H1 (cell line): ENCODE measurements around the gene ASTN2. TPM values are rescaled to one million over a fixed set of nuclear protein-coding genes. Genes with fewer than 3 reads are reported as not detected.

Source experiments
- CTCF ChIA-PET: fragments of 300-600 bp; sonication (Branson Sonifier 250); formaldehyde crosslinking; loops from one replicate; lab custom pipeline; 2021; ENCODE audit not compliant: partially characterized antibody; lab: Charles Lee
- POLR2A ChIA-PET: fragments of 300-600 bp; sonication (Branson Sonifier 250); formaldehyde crosslinking; loops from one replicate; lab custom pipeline; 2021; ENCODE audit warnings: inconsistent platforms; ENCODE audit not compliant: partially characterized antibody; lab: Charles Lee
- DNase-seq, 2 experiments: peaks; one replicate each; pipeline versions ENCODE4 v3.0.0 to v3.0.0-alpha.2; 2010 to 2022; ENCODE audit warnings: low spot score in 2 of 2, low read depth in 1 of 2, mixed read lengths in 1 of 2
- FAIRE-seq: peaks from 2 replicates; lab custom pipeline; 2011; peaks lifted over from hg19 to GRCh38; lab: Jason Lieb, UNC
- H2AFZ ChIP-seq: 2 replicates; pipeline ENCODE4 v1.8.1; 2012; ENCODE audit warnings: low read length, inconsistent platforms
- H2AK5ac ChIP-seq: 2 replicates; pipeline ENCODE4 v1.6.1; 2013; ENCODE audit warnings: low read depth, low read length
- H2BK120ac ChIP-seq: replicated peaks from 2 replicates; pipeline ENCODE3; 2013; ENCODE audit warnings: low read depth, low read length, inconsistent platforms
- H2BK12ac ChIP-seq: 2 replicates; pipeline ENCODE4 v1.6.1; 2013; ENCODE audit warnings: low read depth, low read length
- H2BK15ac ChIP-seq: 2 replicates; pipeline ENCODE4 v1.6.1; 2013; ENCODE audit warnings: low read length
- H2BK20ac ChIP-seq: 2 replicates; pipeline ENCODE4 v1.6.1; 2013; ENCODE audit warnings: low read length
- H2BK5ac ChIP-seq: 2 replicates; pipeline ENCODE4 v1.6.1; 2013; ENCODE audit warnings: low read depth, low read length
- H3K14ac ChIP-seq: 2 replicates; pipeline ENCODE4 v1.6.1; 2013; ENCODE audit warnings: inconsistent platforms; ENCODE audit not compliant: insufficient read length
- H3K18ac ChIP-seq: 2 replicates; pipeline ENCODE4 v1.6.1; 2013; ENCODE audit warnings: low read length; ENCODE audit errors: extremely low read depth
- H3K23ac ChIP-seq: 2 replicates; pipeline ENCODE4 v1.6.1; 2013; ENCODE audit warnings: inconsistent platforms; ENCODE audit not compliant: insufficient read length
- H3K23me2 ChIP-seq: 2 replicates; pipeline ENCODE4 v1.6.1; 2013; ENCODE audit warnings: low read depth, low read length
- H3K27ac ChIP-seq: 2 replicates; pipeline ENCODE4 v1.6.1; 2011; ENCODE audit warnings: low read depth, low read length, inconsistent platforms
- H3K27me3 ChIP-seq, 4 experiments: replicated peaks in 1 of 4; 1 replicate in 1 of 4; 2 replicates in 3 of 4; pipeline versions ENCODE4 v1.6.1 to v1.8.1; 2011 to 2013; ENCODE audit warnings: low read length in 3 of 4, mild to moderate bottlenecking in 3 of 4, inconsistent platforms in 2 of 4, mixed read lengths in 2 of 4, moderate library complexity in 1 of 4; ENCODE audit not compliant: control insufficient read depth in 3 of 4, insufficient read depth in 3 of 4; ENCODE audit errors: extremely low read depth in 1 of 4
- H3K36me3 ChIP-seq, 4 experiments: 2 replicates each; pipeline versions ENCODE4 v1.6.1 to v1.8.1; 2011 to 2013; ENCODE audit warnings: mild to moderate bottlenecking in 4 of 4, low read length in 3 of 4, moderate library complexity in 2 of 4, control low read depth in 1 of 4, inconsistent platforms in 1 of 4; ENCODE audit not compliant: insufficient read depth in 4 of 4, control insufficient read depth in 2 of 4
- H3K4ac ChIP-seq: replicated peaks from 2 replicates; pipeline ENCODE3; 2013; ENCODE audit warnings: low read length, low read depth, mixed read lengths, inconsistent platforms; ENCODE audit not compliant: insufficient read length
- H3K4me1 ChIP-seq, 4 experiments: replicated peaks in 1 of 4; 1 replicate in 1 of 4; 2 replicates in 3 of 4; pipeline versions ENCODE4 v1.6.1 to v1.8.1; 2011 to 2013; ENCODE audit warnings: low read length in 3 of 4, inconsistent platforms in 2 of 4, mixed read lengths in 1 of 4; ENCODE audit not compliant: insufficient read depth in 4 of 4, control insufficient read depth in 3 of 4
- H3K4me2 ChIP-seq, 2 experiments: 2 replicates each; pipeline versions ENCODE4 v1.6.1 to v1.8.1; 2011 to 2013; ENCODE audit warnings: low read depth in 2 of 2, low read length in 2 of 2, control low read depth in 1 of 2, inconsistent platforms in 1 of 2, mild to moderate bottlenecking in 1 of 2; ENCODE audit not compliant: insufficient read depth in 1 of 2
- H3K4me3 ChIP-seq, 4 experiments: fragments of 200-600, 300-600 bp in 1 of 4; sonication (generic), shearing (Covaris generic), sonication (Bioruptor Twin) in 1 of 4; 2 replicates each; pipeline versions ENCODE4 v1.5.1 to v1.8.1; 2011 to 2016; ENCODE audit warnings: low read length in 4 of 4, low read depth in 3 of 4, control low read depth in 2 of 4, inconsistent platforms in 2 of 4, mild to moderate bottlenecking in 2 of 4, mixed read lengths in 1 of 4, moderate library complexity in 1 of 4; ENCODE audit not compliant: insufficient read depth in 2 of 4; ENCODE audit errors: extremely low read depth in 1 of 4
- H3K56ac ChIP-seq: replicated peaks from 2 replicates; pipeline ENCODE3; 2013; ENCODE audit warnings: low read depth, mild to moderate bottlenecking, mixed read lengths, low read length, inconsistent platforms; ENCODE audit not compliant: insufficient read length
- H3K79me1 ChIP-seq: 2 replicates; pipeline ENCODE4 v1.6.1; 2013; ENCODE audit warnings: low read depth, low read length, control low read depth
- H3K79me2 ChIP-seq, 2 experiments: 2 replicates each; pipeline versions ENCODE4 v1.6.1 to v1.8.1; 2012 to 2013; ENCODE audit warnings: low read length in 2 of 2, mild to moderate bottlenecking in 2 of 2, inconsistent platforms in 1 of 2; ENCODE audit not compliant: insufficient read depth in 2 of 2, control insufficient read depth in 1 of 2
- H3K9ac ChIP-seq, 4 experiments: replicated peaks in 1 of 4; 1 replicate in 1 of 4; 2 replicates in 3 of 4; pipeline versions ENCODE4 v1.6.1 to v1.8.1; 2011 to 2013; ENCODE audit warnings: low read depth in 3 of 4, low read length in 3 of 4, control low read depth in 2 of 4, mild to moderate bottlenecking in 2 of 4, moderate library complexity in 2 of 4, inconsistent platforms in 1 of 4; ENCODE audit errors: extremely low read depth in 1 of 4
- H3K9me3 ChIP-seq, 2 experiments: 2 replicates each; pipeline versions ENCODE4 v1.6.1 to v1.8.1; 2012 to 2013; ENCODE audit warnings: mild to moderate bottlenecking in 2 of 2, moderate library complexity in 2 of 2, control low read depth in 1 of 2, inconsistent platforms in 1 of 2, low read depth in 1 of 2, low read length in 1 of 2, mixed read lengths in 1 of 2; ENCODE audit not compliant: insufficient read depth in 2 of 2
- H4K20me1 ChIP-seq, 2 experiments: replicated peaks in 1 of 2; 2 replicates each; pipeline versions ENCODE3 to v1.8.1; 2011 to 2013; ENCODE audit warnings: inconsistent platforms in 2 of 2, low read length in 2 of 2, mild to moderate bottlenecking in 1 of 2; ENCODE audit not compliant: insufficient read depth in 2 of 2, control insufficient read depth in 1 of 2
- H4K5ac ChIP-seq: 2 replicates; pipeline ENCODE4 v1.6.1; 2013; ENCODE audit warnings: low read length, low read depth, mixed read lengths, inconsistent platforms; ENCODE audit not compliant: insufficient read length
- H4K8ac ChIP-seq: 2 replicates; pipeline ENCODE4 v1.8.0; 2013; ENCODE audit warnings: mild to moderate bottlenecking, moderate library complexity, low read length, inconsistent platforms; ENCODE audit not compliant: insufficient read depth; ENCODE audit errors: extremely low read depth
- H4K91ac ChIP-seq: replicated peaks from 2 replicates; pipeline ENCODE3; 2013; ENCODE audit warnings: low read length, mixed read lengths, inconsistent platforms; ENCODE audit not compliant: insufficient read length
- CEBPB ChIP-seq: IDR thresholded peaks from 2 replicates; pipeline ENCODE4 v1.6.1; 2012; ENCODE audit warnings: low read depth, low read length
- CHD1 ChIP-seq: IDR thresholded peaks from 2 replicates; pipeline ENCODE4 v1.6.1; 2012; ENCODE audit warnings: low read depth, low read length, improper control_type of control experiment
- EZH2 ChIP-seq: fragments of 200-600 bp; sonication (generic); IDR thresholded peaks from 2 replicates; pipeline ENCODE4 v1.7.1; 2012; ENCODE audit warnings: low read depth, mild to moderate bottlenecking, moderate library complexity, low read length, inconsistent platforms; ENCODE audit not compliant: severe bottlenecking
- GTF2F1 ChIP-seq: IDR thresholded peaks from 2 replicates; pipeline ENCODE4 v1.6.1; 2012; ENCODE audit warnings: low read depth, low read length, improper control_type of control experiment, borderline replicate concordance
- MAFK ChIP-seq: IDR thresholded peaks from 2 replicates; pipeline ENCODE4 v1.6.1; 2012; ENCODE audit warnings: low read depth, mild to moderate bottlenecking, improper control_type of control experiment, low read length
- PHF8 ChIP-seq: fragments of 200-600 bp; sonication (generic); conservative IDR thresholded peaks from 2 replicates; pipeline ENCODE4 v1.7.1; 2012; ENCODE audit warnings: low read depth, mild to moderate bottlenecking, inconsistent platforms, low read length, moderate library complexity
- POLR2A ChIP-seq, 2 experiments: IDR thresholded peaks; 1 replicate in 1 of 2; 2 replicates in 1 of 2; pipeline ENCODE4 v1.6.1; 2011; ENCODE audit warnings: low read depth in 2 of 2, low read length in 2 of 2, mild to moderate bottlenecking in 2 of 2; ENCODE audit errors: control extremely low read depth in 1 of 2
- RFX5 ChIP-seq: IDR thresholded peaks from 2 replicates; pipeline ENCODE4 v1.6.1; 2011; ENCODE audit warnings: low read depth, low read length, improper control_type of control experiment, borderline replicate concordance
- RNF2 ChIP-seq: fragments of 200-900, 300-1000 bp; sonication (generic); IDR thresholded peaks from 2 replicates; pipeline ENCODE4 v1.7.1; 2016; ENCODE audit warnings: borderline replicate concordance, low read depth, mild to moderate bottlenecking, antibody characterized with exemption, low read length; ENCODE audit not compliant: poor library complexity, severe bottlenecking; ENCODE audit errors: missing control alignments
- SIN3A ChIP-seq, 2 experiments: IDR thresholded peaks in 1 of 2; conservative IDR thresholded peaks in 1 of 2; 2 replicates each; pipeline ENCODE4 v1.6.1; 2011 to 2012; ENCODE audit warnings: low read length in 2 of 2, improper control_type of control experiment in 1 of 2, low read depth in 1 of 2, mild to moderate bottlenecking in 1 of 2
- SP4 ChIP-seq: IDR thresholded peaks from 2 replicates; pipeline ENCODE4 v1.6.1; 2012; ENCODE audit warnings: low read length, inconsistent platforms
- SRF ChIP-seq: IDR thresholded peaks from 2 replicates; pipeline ENCODE4 v1.6.1; 2011; ENCODE audit warnings: mild to moderate bottlenecking, low read depth, low read length, moderate library complexity
- SUZ12 ChIP-seq: fragments of 200-600 bp; sonication (generic); IDR thresholded peaks from 2 replicates; pipeline ENCODE4 v1.6.1; 2012; ENCODE audit warnings: mild to moderate bottlenecking, inconsistent platforms, low read length, moderate library complexity, mixed read lengths
- TAF7 ChIP-seq: optimal IDR thresholded peaks from 2 replicates; pipeline ENCODE3; 2011; ENCODE audit warnings: low read depth, mild to moderate bottlenecking, inconsistent platforms, low read length, moderate library complexity, borderline replicate concordance
- WGBS, 2 experiments: shearing (Covaris generic) in 1 of 2; methylation state at CpG; one replicate each; pipeline versions ENCODE4 v1.1.6 to v1.1.7; 2013 to 2015; ENCODE audit warnings: low lambda C conversion rate in 2 of 2, mixed read lengths in 2 of 2, inconsistent platforms in 1 of 2, low coverage in 1 of 2, missing lambda C conversion rate in 1 of 2; ENCODE audit not compliant: insufficient replicate concordance in 2 of 2, insufficient coverage in 1 of 2, insufficient read length in 1 of 2; ENCODE audit errors: extremely low coverage in 1 of 2, missing lambda C conversion rate in 1 of 2; 5-methylcytosine and 5-hydroxymethylcytosine counted together
- polyA plus RNA-seq, 7 experiments: library from polyadenylated mRNA; depleted of rRNA in 3 of 7; stranded (reverse) in 5 of 7; unstranded in 2 of 7; fragments of >200 nt in 5 of 7; fragments of 200-250 nt in 2 of 7; gene quantifications; 1 replicate in 5 of 7; 2 replicates in 1 of 7; 4 replicates in 1 of 7; pipeline versions ENCODE4 v1.2.1 to v1.2.3, GENCODE V29; 2011 to 2013; ENCODE audit warnings: missing spikeins in 2 of 7, mixed read lengths in 2 of 7
- total RNA-seq: library from RNA; stranded (reverse); fragmentation: NEBNext Ultra II Directional; extraction: Animal tissue kit (Norgen Biotek cat#: 25700); gene quantifications from 2 replicates; pipeline ENCODE4 v1.2.1, GENCODE V29; 2021

Gene ASTN2
- total and polyA plus RNA-seq, 2 of the 8 experiments (the other 6 are each of a cell fraction or from before 2014, with no cell fraction given): 8.2 to 13.7 TPM

DNA sequence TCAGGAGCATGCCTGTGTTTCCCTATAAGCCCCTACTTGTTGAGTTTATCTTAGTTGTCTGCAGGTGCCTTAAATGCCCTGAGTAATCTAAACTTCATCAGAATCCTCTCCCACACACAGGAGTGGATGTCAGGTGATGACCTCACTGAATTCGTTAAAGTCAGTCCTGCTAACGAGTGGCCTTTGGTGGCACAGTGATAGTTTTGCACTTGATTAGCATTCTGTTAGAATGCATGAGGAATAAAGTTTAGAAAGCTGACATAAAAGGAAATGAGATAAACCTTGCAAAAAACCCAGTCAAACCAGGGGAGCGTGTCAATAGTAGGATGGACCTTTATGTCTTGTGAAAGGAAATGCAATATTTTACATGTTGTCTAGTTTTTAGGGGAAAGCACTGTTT lies 723.2 kb downstream of the ASTN2 start:
- Histone ChIP-seq H2BK20ac (no peak overlapping the region), H2AK5ac (no peak overlapping the region), H3K36me3 (no peaks in the 10 kb centered on the region; a peak in 1 of 8 replicates), H3K23ac (no peak overlapping the region), H2BK120ac (no peak overlapping the region), H3K18ac (no peak overlapping the region), H4K20me1 (peaks cover 1 to 2% of the 10 kb centered on the region in 2 experiments), H3K9ac (no peak overlapping the region), H2AFZ (no peak overlapping the region), H3K23me2 (peaks cover 10% of the 10 kb centered on the region; the same call in 1 of the 2 replicates), H2BK15ac (no peak overlapping the region), H3K4ac (no peak overlapping the region), H2BK12ac (no peak overlapping the region), H4K5ac (no peak overlapping the region), H3K14ac (no peak overlapping the region), H3K79me2 (peaks cover 0 to 31% of the 10 kb centered on the region in 2 experiments; a peak in 2 of 4 replicates), H2BK5ac (no peak overlapping the region), H3K56ac (no peak overlapping the region), H3K4me3 (no peak overlapping the region), H3K4me2 (no peak overlapping the region), H4K8ac (no peak overlapping the region), H3K27me3 (no peaks in the 10 kb centered on the region; a peak in 2 of 7 replicates), H3K79me1 (no peaks in the 10 kb centered on the region; the same call in 1 of the 2 replicates), H3K27ac (no peak overlapping the region), H4K91ac (no peak overlapping the region), H3K4me1 (peaks cover 0 to 4% (median 0%) of the 10 kb centered on the region in 4 experiments; a peak in 5 of 7 replicates), H3K9me3 (no peaks in the 10 kb centered on the region)
- no peak for FAIRE-seq
- DNase-seq: no peak
- ChIA-PET CTCF (no interaction called here), POLR2A (no interaction called here)
- 94% methylated on average over 3 of the region's 3 CpGs; no CpG with 5 or more reads in 1 of the 2 experiments for WGBS, 2 experiments
- TF ChIP-seq TAF7: no peak
- TF ChIP-seq RNF2: no peak
- TF ChIP-seq CEBPB: no peak
- TF ChIP-seq SRF: no peak
- no peak for TF ChIP-seq MAFK
- no peak for TF ChIP-seq SP4
- TF ChIP-seq SIN3A (conservative IDR thresholded peaks at IDR 0.05 in 1 of 2, IDR thresholded peaks at IDR 0.05 in 1 of 2; ENCODE audit: low read depth in 1 of 2, low read length in 2 of 2): no peak
- no peak for TF ChIP-seq SUZ12
- TF ChIP-seq GTF2F1: no peak
- TF ChIP-seq POLR2A (IDR thresholded peaks at IDR 0.05; ENCODE audit: control extremely low read depth in 1 of 2, low read depth in 2 of 2, low read length in 2 of 2): no peak
- TF ChIP-seq EZH2: no peak
- no peak for TF ChIP-seq CHD1
- no peak for TF ChIP-seq RFX5
- TF ChIP-seq PHF8: no peak
